Esophagus squamous epithelium (tissue), 5 donors: ENCODE results near the gene TYRO3. TPM values are rescaled to one million over a fixed set of nuclear protein-coding genes. Genes with fewer than 3 reads are reported as not detected.

Experiments used
- DNase-seq: peaks from one replicate; lab custom pipeline; 2025; lab: John Stamatoyannopoulos, UW
- H3K27ac ChIP-seq, 4 donors: fragments of 200-600 bp; sonication (generic); one replicate each; pipeline ENCODE4 v1.5.1; 2016 to 2019; ENCODE audit warnings: mild to moderate bottlenecking in 1 of 4
- H3K27me3 ChIP-seq, 4 donors: fragments of 200-600 bp; sonication (generic); 1 replicate in 3 of 4; 2 replicates in 1 of 4; pipeline versions ENCODE4 v1.5.1 to v1.6.0; 2017 to 2021; ENCODE audit warnings: antibody characterized with exemption in 1 of 4
- H3K36me3 ChIP-seq, 3 donors: fragments of 200-600 bp; sonication (generic); one replicate each; pipeline ENCODE4 v1.5.1; 2016 to 2019
- H3K4me1 ChIP-seq, 3 donors: fragments of 200-600 bp; sonication (generic); one replicate each; pipeline ENCODE4 v1.5.1; 2017 to 2019
- H3K4me3 ChIP-seq, 4 donors: fragments of 200-600 bp; sonication (generic); 1 replicate in 3 of 4; 2 replicates in 1 of 4; pipeline ENCODE4 v1.5.1; 2016 to 2019; ENCODE audit warnings: mild to moderate bottlenecking in 2 of 4, moderate library complexity in 1 of 4
- H3K9me3 ChIP-seq, 3 donors: fragments of 200-600 bp; sonication (generic); one replicate each; pipeline ENCODE4 v1.5.1; 2016 to 2019
- CTCF ChIP-seq, 6 experiments: fragments of 450-650 bp in 4 of 6; fragments of 200-600 bp in 2 of 6; sonication (generic) in 2 of 6; IDR thresholded peaks; one replicate each; pipeline ENCODE4 v1.5.1; 2016 to 2019; ENCODE audit warnings: antibody characterized with exemption in 6 of 6, mild to moderate bottlenecking in 4 of 6, moderate library complexity in 4 of 6
- POLR2A ChIP-seq, 4 donors: fragments of 450-650 bp; IDR thresholded peaks; one replicate each; pipeline ENCODE4 v1.6.1; 2017; ENCODE audit warnings: antibody characterized with exemption in 4 of 4, mild to moderate bottlenecking in 4 of 4, moderate library complexity in 3 of 4
- WGBS, 2 donors: methylation state at CpG; one replicate each; pipeline ENCODE4 v1.1.5; 2018; 5-methylcytosine and 5-hydroxymethylcytosine counted together
- intact Hi-C: fragments of 100-400 bp; cut with DNase I; formaldehyde crosslinking; loops from one replicate; pipeline ENCODE4 v1.15.0; 2022
- total RNA-seq, 4 donors: library from RNA; depleted of rRNA; stranded (reverse); fragments of >200 nt; gene quantifications; one replicate each; pipeline ENCODE4 v1.1.0, GENCODE V29; 2016
- donor health status: DM: yes; HTN: yes; CAD: no.

Gene TYRO3
- total RNA-seq, 4 donors from 2014 or later: 6.5 to 16.9 (median 11.2) TPM

- Histone ChIP-seq H3K27ac (no peak overlapping the region), H3K4me1 (peaks cover 0 to 5% (median 0%) of the 10 kb centered on the region in 3 donors), H3K36me3 (peaks cover 5 to 80% (median 8%) of the 10 kb centered on the region in 3 donors), H3K9me3 (no peaks in the 10 kb centered on the region), H3K4me3 (no peak overlapping the region), H3K27me3 (no peaks in the 10 kb centered on the region)
- intact Hi-C loops: no loop called here
- WGBS, 2 donors: 86 to 89% methylated on average over 5 to 9 of the region's 9 CpGs
- no peak for DNase-seq
- TF ChIP-seq POLR2A (IDR thresholded peaks at IDR 0.05) (no peak), CTCF (IDR thresholded peaks at IDR 0.05) (no peak)
Observed at GRCh38 chr15:41521614-41522013, 37.4 kb upstream of the TYRO3 start.

- 80% methylated on average over 1 of the region's 5 CpGs; no CpG with 5 or more reads in 1 of the 2 donors for WGBS, 2 donors
- intact Hi-C loops: no loop called here
- H3K36me3 ChIP-seq: peaks cover 19 to 84% (median 20%) of the 10 kb centered on the region in 3 donors
- no peaks in the 10 kb centered on the region for H3K9me3 ChIP-seq
- H3K4me1 ChIP-seq: peaks cover 0 to 5% (median 0%) of the 10 kb centered on the region in 3 donors
- DNase-seq: no peak
- no peak overlapping the region for H3K4me3 ChIP-seq
- no peaks in the 10 kb centered on the region for H3K27me3 ChIP-seq
- no peak overlapping the region for H3K27ac ChIP-seq
- TF ChIP-seq CTCF (IDR thresholded peaks at IDR 0.05): no peak
- no peak for TF ChIP-seq POLR2A (IDR thresholded peaks at IDR 0.05)
Observed at GRCh38 chr15:41523097-41523496, 35.9 kb upstream of the TYRO3 start.

GRCh38 chr15:41530363-41530956, 28.6 kb upstream of the TYRO3 start:
- no peak overlapping the region for H3K27ac ChIP-seq
- WGBS, 2 donors: 78 to 92% methylated on average over 2 to 6 of the region's 6 CpGs

GRCh38 chr15:41535544-41535943, 23.5 kb upstream of the TYRO3 start:
- no peak overlapping the region for H3K4me3 ChIP-seq
- peaks cover 0 to 70% (median 12%) of the 10 kb centered on the region in 3 donors for H3K36me3 ChIP-seq
- H3K27ac ChIP-seq: no peak overlapping the region
- TF ChIP-seq POLR2A (IDR thresholded peaks at IDR 0.05) (no peak), CTCF (IDR thresholded peaks at IDR 0.05) (no peak)
- H3K4me1 ChIP-seq: no peaks in the 10 kb centered on the region
- H3K9me3 ChIP-seq: no peaks in the 10 kb centered on the region
- no peak for DNase-seq
- no peaks in the 10 kb centered on the region for H3K27me3 ChIP-seq
- 88 to 92% methylated on average over 1 of the region's 1 CpG for WGBS, 2 donors
- intact Hi-C loops: no loop called here

More at GRCh38 chr15:41530363-41530956, 28.6 kb upstream of the TYRO3 start:
- Histone ChIP-seq H3K27me3 (no peaks in the 10 kb centered on the region), H3K4me1 (no peaks in the 10 kb centered on the region), H3K36me3 (peaks cover 35 to 99% (median 41%) of the 10 kb centered on the region in 3 donors), H3K4me3 (no peak overlapping the region), H3K9me3 (no peaks in the 10 kb centered on the region)
- TF ChIP-seq CTCF (IDR thresholded peaks at IDR 0.05) (no peak), POLR2A (IDR thresholded peaks at IDR 0.05) (no peak)
- no peak for DNase-seq
- intact Hi-C loops: no loop called here

- no peak for TF ChIP-seq CTCF (IDR thresholded peaks at IDR 0.05)
- TF ChIP-seq POLR2A (IDR thresholded peaks at IDR 0.05): no peak
- H3K36me3 ChIP-seq: peaks cover 0 to 58% (median 7%) of the 10 kb centered on the region in 3 donors
- no peaks in the 10 kb centered on the region for H3K4me1 ChIP-seq
- H3K27ac ChIP-seq: no peak overlapping the region
- H3K4me3 ChIP-seq: no peak overlapping the region
- intact Hi-C loops: no loop called here
- H3K27me3 ChIP-seq: no peaks in the 10 kb centered on the region
- no peak for DNase-seq
- H3K9me3 ChIP-seq: no peaks in the 10 kb centered on the region
- WGBS, 2 donors: 85 to 95% methylated on average over 10 to 11 of the region's 11 CpGs
Observed at GRCh38 chr15:41536866-41537265, 22.1 kb upstream of the TYRO3 start.
